GM19239 (cell line): ENCODE measurements around the gene SMCO1.
A peak's percentile ranks its signal among the peaks of the same experiment; 100 is the strongest.
"Not testable (repeated sequence)": the region's sequence is repeated elsewhere in the genome, so short reads cannot be mapped to it uniquely, and the experiment has no call there.

ENCODE experiments used
- DNase-seq: peaks from one replicate; pipeline ENCODE4 v3.0.0; 2011; ENCODE audit warnings: low spot score; ENCODE audit not compliant: insufficient read length
- FAIRE-seq: peaks from 2 replicates; lab custom pipeline; 2011; peaks lifted over from hg19 to GRCh38; lab: Jason Lieb, UNC

Gene SMCO1, protein sequence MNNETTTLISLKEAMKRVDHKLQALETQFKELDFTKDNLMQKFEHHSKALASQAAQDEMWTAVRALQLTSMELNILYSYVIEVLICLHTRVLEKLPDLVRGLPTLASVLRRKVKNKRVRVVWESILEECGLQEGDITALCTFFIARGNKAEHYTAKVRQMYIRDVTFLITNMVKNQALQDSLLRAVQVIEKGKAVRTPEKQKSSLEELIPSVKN

DNA sequence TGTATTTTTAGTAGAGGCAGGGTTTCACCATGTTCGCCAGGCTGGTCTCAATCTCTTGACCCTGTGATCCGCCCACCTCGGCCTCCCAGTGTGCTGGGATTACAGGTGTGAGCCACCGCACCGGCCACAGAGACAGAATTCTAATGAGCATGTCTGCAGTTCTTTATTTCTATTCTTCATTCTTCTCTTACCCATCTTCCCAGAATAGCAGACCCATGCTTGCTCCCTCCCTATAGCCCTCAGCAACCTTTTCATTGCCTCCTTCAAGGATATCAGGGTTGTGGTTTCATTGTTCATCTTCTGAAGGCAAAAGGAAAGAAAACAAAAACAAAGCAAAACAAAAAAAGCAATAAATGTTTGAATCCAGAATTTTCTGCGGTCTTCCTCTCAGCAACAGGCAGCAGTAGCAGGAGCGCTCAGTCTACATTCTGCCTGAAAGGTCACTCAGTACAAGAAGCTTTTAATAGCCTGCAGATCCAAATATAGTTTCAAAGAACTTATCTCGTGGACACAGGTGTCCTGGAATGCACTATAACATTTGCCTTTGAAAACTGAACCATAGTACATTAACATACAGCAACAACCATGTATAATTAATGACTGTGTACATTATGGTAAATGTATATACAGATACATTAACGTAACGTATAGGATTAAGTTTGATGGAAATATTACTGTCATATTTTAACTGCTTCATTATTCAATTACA lies at the start of gene SMCO1:
Gene SMCO1, minus strand, starts transcription at position 434 of the 709 bp plus-strand sequence. Its CDS starts 137 bp downstream, at position 297.
- DNase-seq (no peak), FAIRE-seq (no peak)

DNA sequence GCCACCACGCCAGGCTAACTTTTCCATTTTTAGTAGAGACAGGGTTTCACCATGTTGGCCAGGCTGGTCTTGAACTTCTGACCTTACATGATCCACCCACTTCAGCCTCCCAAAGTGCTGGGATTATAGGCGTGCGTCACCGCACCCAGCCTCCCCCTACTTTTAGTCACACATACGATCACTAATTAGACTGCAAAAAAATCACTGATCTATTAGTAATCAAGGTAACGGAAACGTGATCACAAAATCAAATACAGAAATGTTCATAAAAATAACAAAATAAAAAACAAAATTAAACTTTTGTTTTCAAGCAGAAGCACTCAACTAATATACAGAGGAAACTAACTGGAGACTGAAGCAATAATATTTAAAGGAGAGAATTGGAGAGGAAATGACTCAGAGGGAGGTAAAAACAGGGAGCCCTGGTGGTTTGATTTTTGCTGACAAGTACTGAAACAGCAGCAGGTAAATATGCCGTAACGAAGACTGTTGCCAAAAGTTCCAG lies 48.6 kb upstream of the SMCO1 start:
- FAIRE-seq (no peak), DNase-seq (no peak)

DNA sequence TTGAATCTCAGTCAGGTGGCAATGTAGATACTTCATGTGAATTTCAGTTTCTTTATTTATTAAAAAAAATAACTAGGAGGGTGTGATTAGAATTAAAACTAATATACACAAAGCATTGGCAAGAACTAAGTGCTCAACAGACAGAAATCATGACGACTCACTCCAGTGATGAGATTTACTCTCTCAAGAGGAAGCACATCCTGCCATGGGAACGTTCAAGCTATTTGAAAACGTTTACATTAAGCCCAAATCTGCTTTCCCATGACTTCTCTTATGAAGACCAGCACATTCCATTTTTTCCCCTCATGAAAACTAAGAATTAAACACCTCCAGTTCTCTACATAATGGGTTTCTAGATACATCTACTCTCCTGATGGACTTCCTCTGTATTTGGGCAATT lies 44.7 kb upstream of the SMCO1 start:
- DNase-seq (no peak), FAIRE-seq (no peak)

DNA sequence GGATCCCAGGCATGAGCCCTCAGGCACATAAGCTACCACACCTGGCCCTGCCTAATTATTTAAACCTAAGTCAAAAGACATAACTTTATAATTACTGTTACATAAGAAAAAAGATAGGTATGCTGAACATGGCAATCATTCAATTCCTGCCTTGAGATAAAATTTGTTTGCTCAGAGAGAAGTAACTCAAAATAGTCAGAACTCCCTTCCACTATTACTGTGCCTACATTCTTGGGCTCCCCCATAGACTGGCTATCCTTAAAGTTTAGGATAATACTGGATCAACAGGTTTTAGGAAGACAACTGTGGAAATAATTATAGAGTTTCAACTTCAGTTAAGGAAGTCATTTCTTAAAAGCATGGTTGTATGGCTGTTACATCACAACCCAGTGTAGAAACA lies 43.3 kb upstream of the SMCO1 start:
- no peak for DNase-seq
- no peak for FAIRE-seq

DNA sequence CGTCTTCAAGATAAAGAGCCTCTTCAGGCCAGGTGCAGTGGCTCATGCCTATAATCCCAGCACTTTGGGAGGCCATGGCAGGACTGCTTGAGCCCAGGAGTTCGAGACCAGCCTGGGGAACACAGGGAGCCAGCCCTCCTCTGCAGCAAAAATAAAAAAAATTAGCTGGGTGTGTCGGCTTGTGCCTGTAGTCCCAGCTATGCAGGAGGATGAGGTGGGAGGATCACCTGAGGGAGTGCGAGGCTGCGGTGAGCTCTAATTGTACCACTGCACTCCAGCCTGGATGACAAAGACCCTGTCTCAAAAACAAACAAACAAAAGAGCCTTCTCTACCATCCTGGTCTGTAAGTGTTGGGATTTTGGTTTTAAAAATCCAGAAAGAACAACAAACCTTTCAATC lies 42.1 kb upstream of the SMCO1 start:
- DNase-seq (no peak), FAIRE-seq (no peak)

- no peak for DNase-seq
Observed at GRCh38 chr3:196555295-196555694, 40.1 kb upstream of the SMCO1 start.

GRCh38 chr3:196554205-196554604 lies 39.1 kb upstream of the SMCO1 start:
- DNase-seq (no peak), FAIRE-seq (no peak)

More at GRCh38 chr3:196555295-196555694, 40.1 kb upstream of the SMCO1 start:
- no peak for FAIRE-seq

GRCh38 chr3:196553551-196553950 lies 38.4 kb upstream of the SMCO1 start:
- DNase-seq = no peak
- no peak for FAIRE-seq

DNA sequence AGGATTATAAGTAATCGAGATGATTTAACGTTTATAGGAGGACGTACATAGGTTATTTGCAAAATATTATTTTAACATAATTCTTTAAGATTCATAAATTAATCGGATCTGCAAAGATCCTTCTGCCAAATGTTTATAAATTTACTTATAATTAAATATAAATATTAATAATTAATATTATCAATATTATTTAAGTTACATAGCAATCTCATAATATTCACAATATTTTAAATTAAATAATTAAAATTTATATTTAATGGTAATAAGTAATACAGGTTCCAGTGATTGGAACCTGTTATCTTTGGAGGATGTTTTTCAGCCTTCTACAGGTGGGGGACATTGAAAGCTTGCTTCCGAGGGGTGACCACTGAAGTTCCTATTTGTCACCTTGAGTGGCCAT lies 37.1 kb upstream of the SMCO1 start:
- DNase-seq = no peak
- FAIRE-seq = no peak

DNA sequence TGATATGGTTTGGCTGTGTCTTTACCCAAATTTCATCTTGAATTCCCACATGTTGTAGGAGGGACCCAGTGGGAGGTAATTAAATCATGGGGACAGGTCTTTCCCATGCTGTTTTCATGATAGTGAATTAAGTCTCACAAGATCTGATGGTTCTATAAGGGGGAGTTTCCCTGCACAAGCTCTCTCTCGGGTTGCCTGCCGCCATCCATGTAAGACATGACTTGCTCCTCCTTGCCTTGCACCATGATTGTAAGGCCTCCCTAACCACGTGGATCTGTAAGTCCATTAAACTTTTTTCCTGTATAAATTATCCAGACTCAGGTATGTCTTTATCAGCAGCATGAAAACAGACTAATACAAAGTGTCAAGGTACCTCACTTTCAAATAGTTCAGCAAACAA lies 35.0 kb upstream of the SMCO1 start:
- not testable (repeated sequence) for DNase-seq, FAIRE-seq

DNA sequence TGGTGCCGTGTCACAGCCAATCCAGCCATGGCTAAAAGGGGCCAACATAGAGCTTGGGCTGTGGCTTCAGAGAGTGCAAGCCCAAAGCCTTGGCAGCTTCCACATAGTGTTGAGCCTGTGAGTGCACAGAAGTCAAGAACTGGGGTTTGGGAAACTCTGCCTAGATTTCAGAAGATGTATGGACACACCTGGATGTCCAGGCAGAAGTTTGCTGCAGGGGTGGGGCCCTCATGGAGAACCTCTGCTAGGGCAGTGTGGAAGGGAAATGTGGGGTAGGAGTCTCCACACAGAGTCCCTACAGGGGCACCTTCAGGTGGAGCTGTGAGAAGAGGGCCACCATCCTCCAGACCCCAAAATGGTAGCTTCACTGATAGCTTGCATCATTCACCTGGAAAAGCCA lies 34.2 kb upstream of the SMCO1 start:
- not testable (repeated sequence) for DNase-seq, FAIRE-seq

- FAIRE-seq (no peak), DNase-seq (no peak)
Observed at GRCh38 chr3:196547067-196547466, 31.9 kb upstream of the SMCO1 start.

DNA sequence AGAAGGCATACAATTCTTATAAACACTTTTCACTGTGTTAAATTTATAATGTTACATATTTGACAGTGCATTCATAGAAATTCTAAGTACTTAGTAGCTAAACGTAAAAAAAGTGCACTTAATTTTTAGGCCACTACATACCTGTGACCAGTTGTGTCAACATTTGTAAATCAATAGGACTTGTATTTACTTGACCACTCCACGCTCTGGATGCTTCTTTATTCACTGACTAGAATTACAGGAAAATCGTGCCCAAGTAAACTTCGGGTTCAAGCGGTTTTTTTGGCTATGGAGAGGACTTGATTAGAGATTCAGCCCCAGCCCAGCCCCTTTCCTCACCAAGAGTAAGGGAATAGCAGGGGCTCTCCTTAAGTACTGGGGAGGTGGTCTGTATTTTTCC lies 31.4 kb upstream of the SMCO1 start:
- no peak for FAIRE-seq

GRCh38 chr3:196544491-196544992 lies 29.4 kb upstream of the SMCO1 start:
- FAIRE-seq (no peak), DNase-seq (no peak)

More for the DNA sequence above, 31.4 kb upstream of the SMCO1 start:
- no peak for DNase-seq

DNA sequence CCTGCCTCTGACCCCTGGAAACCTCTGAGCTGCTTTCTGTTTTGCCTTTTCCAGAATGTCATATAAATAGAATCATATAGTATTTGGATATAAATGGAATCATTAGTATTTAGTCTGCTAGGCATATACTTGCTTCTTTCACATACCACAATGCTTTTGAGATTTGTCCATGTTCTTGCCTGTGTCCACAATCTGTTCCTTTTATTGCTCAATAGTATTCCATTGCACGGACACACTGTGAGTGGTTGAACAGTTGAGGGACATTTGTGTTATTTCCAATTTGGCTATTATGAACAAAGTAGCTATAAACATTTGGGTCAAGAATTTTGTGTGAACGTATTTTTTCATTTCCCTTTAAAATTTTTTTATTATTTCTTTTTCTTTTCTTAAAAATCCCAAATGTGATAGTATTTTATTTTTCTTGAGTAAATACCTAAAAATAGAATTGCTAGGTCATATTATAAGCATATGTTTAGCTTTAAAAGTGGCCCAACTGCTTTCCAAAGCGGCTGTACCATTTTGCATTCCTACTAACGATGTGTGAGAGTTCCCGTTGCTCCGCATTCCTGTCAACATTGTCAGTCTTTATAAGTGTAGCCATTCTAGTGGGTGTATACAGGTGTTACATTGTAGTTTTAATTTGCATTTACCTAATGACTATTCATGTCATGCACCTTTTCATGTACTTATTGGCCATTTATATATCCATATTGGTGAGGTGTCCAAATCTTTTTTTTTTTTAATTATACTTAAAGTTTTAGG lies 26.7 kb upstream of the SMCO1 start:
- FAIRE-seq = no peak

DNA sequence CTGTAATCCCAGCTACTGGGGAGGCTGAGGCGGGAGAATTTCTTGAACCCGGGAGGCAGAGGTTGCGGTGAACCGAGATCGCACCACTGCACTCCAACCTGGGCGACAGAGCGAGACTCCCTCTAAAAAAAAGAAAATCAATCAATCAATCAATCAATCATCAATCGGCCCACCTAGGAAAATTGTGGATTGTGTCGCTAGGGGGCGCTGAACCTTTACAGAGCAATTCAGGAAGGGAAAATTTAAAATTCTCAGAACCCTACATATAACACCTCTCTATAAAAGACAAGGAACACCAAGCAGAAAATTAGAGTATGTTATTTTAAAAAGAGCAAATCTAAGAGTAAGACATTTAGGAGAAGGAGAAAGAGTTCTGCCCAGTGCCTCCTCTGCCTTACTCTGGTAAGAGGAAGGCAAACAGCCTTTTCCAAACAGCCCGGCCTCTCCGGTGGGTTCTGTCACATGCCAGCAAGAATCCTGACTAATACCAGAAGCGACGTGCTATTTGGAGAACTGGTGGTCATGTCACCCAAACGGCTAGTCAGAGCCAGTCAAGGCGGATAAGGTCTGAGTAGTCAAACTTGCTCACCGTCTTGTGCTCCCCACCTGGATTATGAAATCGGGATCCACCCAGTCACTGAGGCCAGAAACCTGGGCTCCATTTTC lies 22.3 kb upstream of the SMCO1 start:
- DNase-seq (peak; percentile 37), FAIRE-seq (no peak)

More for the DNA sequence above, 26.7 kb upstream of the SMCO1 start:
- no peak for DNase-seq

- DNase-seq (no peak), FAIRE-seq (no peak)
Observed at GRCh38 chr3:196533260-196533681, 18.1 kb upstream of the SMCO1 start.

DNA sequence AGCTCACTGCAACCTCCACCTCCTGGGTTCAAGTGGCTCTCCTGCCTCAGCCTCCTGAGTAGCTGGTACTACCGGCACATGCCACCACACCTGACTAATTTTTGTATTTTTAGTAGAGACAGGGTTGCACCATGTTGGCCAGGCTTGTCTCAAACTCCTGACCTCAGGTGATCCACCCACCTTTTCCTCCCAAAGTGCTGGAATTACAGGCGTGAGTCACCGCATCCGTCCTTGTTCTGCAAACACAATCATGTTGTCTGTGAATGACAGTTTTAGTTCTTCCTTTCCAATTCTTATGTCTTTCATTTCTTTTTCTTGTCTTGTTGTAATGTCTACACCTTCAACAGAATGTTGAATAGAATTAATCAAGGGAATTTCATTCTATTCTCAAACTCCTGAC lies 16.3 kb upstream of the SMCO1 start:
- DNase-seq (no peak), FAIRE-seq (no peak)

- peak; percentile 81 for FAIRE-seq
- peak; percentile 97 for DNase-seq
Observed at GRCh38 chr3:196528639-196529233, 13.6 kb upstream of the SMCO1 start.

GRCh38 chr3:196525141-196525540 lies 10.0 kb upstream of the SMCO1 start:
- no peak for FAIRE-seq
- no peak for DNase-seq
